Skin of body (tissue), 3 donors: Measurements from ENCODE around the gene SOX2. TPM values are rescaled to one million over a fixed set of nuclear protein-coding genes. Genes with fewer than 3 reads are reported as not detected.
"Not testable (repeated sequence)": the region's sequence is repeated elsewhere in the genome, so short reads cannot be mapped to it uniquely, and the experiment has no call there.

Source experiments
- DNase-seq: peaks from one replicate; lab custom pipeline; 2025; lab: John Stamatoyannopoulos, UW
- small RNA-seq: library from RNA; depleted of rRNA; stranded (forward); fragments of <200 nt; gene quantifications from one replicate; pipeline ENCODE3, GENCODE V24; 2014; ENCODE audit warnings: low replicate concordance
- total RNA-seq: library from RNA; depleted of rRNA; stranded (reverse); fragments of >200 nt; gene quantifications from one replicate; pipeline ENCODE4 v1.2.3, GENCODE V29; 2014

The SOX2 gene
- total RNA-seq, 1 donor from 2014 or later: 1.9 TPM

GRCh38 chr3:181757694-181758306, 46.1 kb downstream of the SOX2 start:
- no peak for DNase-seq

- no peak for DNase-seq
Observed at GRCh38 chr3:181761906-181762305, 50.2 kb downstream of the SOX2 start.

- not testable (repeated sequence) for DNase-seq
Observed at GRCh38 chr3:181764033-181764432, 52.3 kb downstream of the SOX2 start.

Small RNA genes lying within 50 kb of the gene (small RNA-seq; reads per million reads assigned to genes)
- gene RF01954: not detected
